HEK293 (cell line): Measurements from ENCODE around the gene MIF4GD.
A peak's percentile ranks its signal among the peaks of the same experiment; 100 is the strongest.

Experiments
- CTCF ChIA-PET: fragments of 350-600 bp; formaldehyde crosslinking; extraction: SDS; loops from one replicate; lab custom pipeline; 2021; ENCODE audit warnings: antibody characterized with exemption; lab: Yijun Ruan, JAX
- POLR2A ChIA-PET: fragments of 300-600 bp; formaldehyde crosslinking; extraction: SDS; loops from one replicate; lab custom pipeline; 2020; ENCODE audit warnings: antibody characterized with exemption, inconsistent platforms; lab: Yijun Ruan, JAX
- H3K27ac ChIP-seq: fragments of 200-500 bp; sonication (Bioruptor generic); 2 replicates; pipeline ENCODE4 v1.5.1; 2014; ENCODE audit warnings: low read depth, low read length, control low read depth, inconsistent platforms; ENCODE audit errors: extremely low read depth
- H3K36me3 ChIP-seq, 2 experiments: fragments of 200-500 bp in 1 of 2; sonication (Bioruptor generic) in 1 of 2; 1 replicate in 1 of 2; 2 replicates in 1 of 2; pipeline ENCODE4 v1.5.1; 2014 to 2017; ENCODE audit warnings: inconsistent platforms in 2 of 2, low read length in 2 of 2; ENCODE audit not compliant: control insufficient read depth in 2 of 2, insufficient read depth in 1 of 2
- H3K4me1 ChIP-seq: fragments of 200-500 bp; sonication (Bioruptor generic); 2 replicates; pipeline ENCODE4 v1.5.1; 2014; ENCODE audit warnings: mild to moderate bottlenecking, low read length, inconsistent platforms; ENCODE audit not compliant: control insufficient read depth, insufficient read depth
- H3K4me3 ChIP-seq: 2 replicates; pipeline ENCODE4 v1.5.1; 2011; ENCODE audit warnings: low read depth, mild to moderate bottlenecking, control low read depth, low read length, moderate library complexity
- H3K9me3 ChIP-seq: fragments of 200-500 bp; sonication (Bioruptor generic); 2 replicates; pipeline ENCODE4 v1.5.1; 2014; ENCODE audit warnings: low read depth, low read length, inconsistent platforms; ENCODE audit not compliant: control insufficient read depth, insufficient read depth
- BCL11B ChIP-seq: fragments of 450-650 bp; formaldehyde crosslinking; IDR thresholded peaks from 2 replicates; pipeline ENCODE4 v1.5.1; 2016; ENCODE audit warnings: low read depth, missing biosample characterization, missing genetic modification characterization
- FEZF1 ChIP-seq: fragments of 450-650 bp; formaldehyde crosslinking; IDR thresholded peaks from 2 replicates; pipeline ENCODE4 v1.5.1; 2016; ENCODE audit warnings: missing biosample characterization, missing genetic modification characterization
- IKZF3 ChIP-seq: fragments of 450-650 bp; IDR thresholded peaks from 2 replicates; pipeline ENCODE4 v1.5.0; 2018; ENCODE audit warnings: missing biosample characterization, mild to moderate bottlenecking, missing genetic modification characterization, moderate library complexity
- REPIN1 ChIP-seq: fragments of 450-650 bp; formaldehyde crosslinking; IDR thresholded peaks from 2 replicates; pipeline ENCODE4 v1.5.1; 2017; ENCODE audit warnings: missing biosample characterization, missing genetic modification characterization, low read depth
- SCRT2 ChIP-seq: fragments of 450-650 bp; formaldehyde crosslinking; IDR thresholded peaks from 2 replicates; pipeline ENCODE4 v1.5.1; 2016; ENCODE audit warnings: missing biosample characterization, missing genetic modification characterization
- SP2 ChIP-seq: fragments of 450-650 bp; formaldehyde crosslinking; IDR thresholded peaks from 2 replicates; pipeline ENCODE4 v1.5.1; 2016; ENCODE audit warnings: missing biosample characterization, missing genetic modification characterization
- SP3 ChIP-seq: fragments of 450-650 bp; formaldehyde crosslinking; IDR thresholded peaks from 2 replicates; pipeline ENCODE4 v1.5.1; 2016; ENCODE audit warnings: missing biosample characterization, missing genetic modification characterization
- ZFP69B ChIP-seq: fragments of 450-650 bp; formaldehyde crosslinking; IDR thresholded peaks from 2 replicates; pipeline ENCODE4 v1.5.1; 2016; ENCODE audit warnings: missing biosample characterization, missing genetic modification characterization
- ZNF169 ChIP-seq: fragments of 450-650 bp; formaldehyde crosslinking; IDR thresholded peaks from 2 replicates; pipeline ENCODE4 v1.5.1; 2016; ENCODE audit warnings: missing biosample characterization, missing genetic modification characterization
- ZNF335 ChIP-seq: fragments of 450-650 bp; formaldehyde crosslinking; conservative IDR thresholded peaks from 2 replicates; pipeline ENCODE4 v1.5.1; 2016; ENCODE audit warnings: missing biosample characterization, missing genetic modification characterization
- ZNF354C ChIP-seq: fragments of 450-650 bp; formaldehyde crosslinking; IDR thresholded peaks from 2 replicates; pipeline ENCODE4 v1.5.1; 2016; ENCODE audit warnings: missing biosample characterization, missing genetic modification characterization, low read depth, borderline replicate concordance
- ZNF404 ChIP-seq: fragments of 450-650 bp; formaldehyde crosslinking; IDR thresholded peaks from 2 replicates; pipeline ENCODE4 v1.5.1; 2017; ENCODE audit warnings: missing biosample characterization, missing genetic modification characterization
- ZNF514 ChIP-seq: fragments of 450-650 bp; formaldehyde crosslinking; IDR thresholded peaks from 2 replicates; pipeline ENCODE4 v1.5.1; 2016; ENCODE audit warnings: missing biosample characterization, missing genetic modification characterization
- ZNF529 ChIP-seq: fragments of 450-650 bp; formaldehyde crosslinking; IDR thresholded peaks from 2 replicates; pipeline ENCODE4 v1.5.1; 2017; ENCODE audit warnings: missing genetic modification characterization, missing biosample characterization; ENCODE audit not compliant: insufficient replicate concordance
- ZNF558 ChIP-seq: fragments of 450-650 bp; formaldehyde crosslinking; IDR thresholded peaks from 2 replicates; pipeline ENCODE4 v1.5.1; 2016; ENCODE audit warnings: missing biosample characterization, missing genetic modification characterization
- ZNF623 ChIP-seq: fragments of 450-650 bp; formaldehyde crosslinking; IDR thresholded peaks from 2 replicates; pipeline ENCODE4 v1.5.1; 2016; ENCODE audit warnings: missing biosample characterization, missing genetic modification characterization
- ZNF629 ChIP-seq: fragments of 450-650 bp; formaldehyde crosslinking; IDR thresholded peaks from 2 replicates; pipeline ENCODE4 v1.5.1; 2017; ENCODE audit warnings: missing biosample characterization, missing genetic modification characterization
- ZNF704 ChIP-seq: fragments of 450-650 bp; formaldehyde crosslinking; IDR thresholded peaks from 2 replicates; pipeline ENCODE4 v1.5.1; 2016; ENCODE audit warnings: missing biosample characterization, missing genetic modification characterization
- ZSCAN18 ChIP-seq: fragments of 450-650 bp; formaldehyde crosslinking; IDR thresholded peaks from 2 replicates; pipeline ENCODE4 v1.5.1; 2016; ENCODE audit warnings: missing biosample characterization, missing genetic modification characterization
- TF ChIP-seq, protein P1 (sequence below): fragments of 450-650 bp; formaldehyde crosslinking; IDR thresholded peaks from 2 replicates; pipeline ENCODE4 v1.5.1; 2017; ENCODE audit warnings: missing biosample characterization, missing genetic modification characterization
- TF ChIP-seq, protein P2 (sequence below): fragments of 450-650 bp; IDR thresholded peaks from 2 replicates; pipeline ENCODE4 v1.5.1; 2018; ENCODE audit warnings: missing biosample characterization, missing genetic modification characterization

MIF4GD gene

DNA sequence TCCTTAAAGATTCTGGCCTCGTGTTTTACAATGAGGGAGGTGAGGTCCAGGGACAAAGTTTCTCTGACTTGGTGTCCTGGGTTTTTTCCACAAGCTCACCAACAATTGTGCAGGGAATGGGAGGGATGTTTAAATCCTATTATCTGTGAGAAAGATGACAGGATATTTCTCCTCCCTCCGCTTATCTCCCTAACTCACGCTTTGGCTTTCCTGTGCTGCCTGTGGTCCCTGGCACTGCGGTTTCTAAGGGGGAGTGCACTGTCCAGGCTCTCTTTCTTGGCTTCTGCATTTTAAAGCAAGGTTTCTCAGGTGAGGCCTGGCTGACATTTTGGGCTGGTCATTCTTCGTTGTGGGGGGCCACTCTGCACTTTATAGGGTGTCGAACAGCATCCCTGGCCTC, 26.0 kb downstream of the MIF4GD start (continued):
- TF ChIP-seq, protein P1, sequence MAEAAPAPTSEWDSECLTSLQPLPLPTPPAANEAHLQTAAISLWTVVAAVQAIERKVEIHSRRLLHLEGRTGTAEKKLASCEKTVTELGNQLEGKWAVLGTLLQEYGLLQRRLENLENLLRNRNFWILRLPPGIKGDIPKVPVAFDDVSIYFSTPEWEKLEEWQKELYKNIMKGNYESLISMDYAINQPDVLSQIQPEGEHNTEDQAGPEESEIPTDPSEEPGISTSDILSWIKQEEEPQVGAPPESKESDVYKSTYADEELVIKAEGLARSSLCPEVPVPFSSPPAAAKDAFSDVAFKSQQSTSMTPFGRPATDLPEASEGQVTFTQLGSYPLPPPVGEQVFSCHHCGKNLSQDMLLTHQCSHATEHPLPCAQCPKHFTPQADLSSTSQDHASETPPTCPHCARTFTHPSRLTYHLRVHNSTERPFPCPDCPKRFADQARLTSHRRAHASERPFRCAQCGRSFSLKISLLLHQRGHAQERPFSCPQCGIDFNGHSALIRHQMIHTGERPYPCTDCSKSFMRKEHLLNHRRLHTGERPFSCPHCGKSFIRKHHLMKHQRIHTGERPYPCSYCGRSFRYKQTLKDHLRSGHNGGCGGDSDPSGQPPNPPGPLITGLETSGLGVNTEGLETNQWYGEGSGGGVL (tag by site-specific recombination): no peak
- TF ChIP-seq SP2: no peak
- TF ChIP-seq ZNF558 (tag by site-specific recombination): no peak
- TF ChIP-seq, all 188 proteins: peak for 0

GRCh38 chr17:75244133-75244866, 26.7 kb downstream of the MIF4GD start:
- H3K36me3 ChIP-seq: peaks cover 14 to 81% of the 10 kb centered on the region in 2 experiments; a peak in 2 of 3 replicates

DNA sequence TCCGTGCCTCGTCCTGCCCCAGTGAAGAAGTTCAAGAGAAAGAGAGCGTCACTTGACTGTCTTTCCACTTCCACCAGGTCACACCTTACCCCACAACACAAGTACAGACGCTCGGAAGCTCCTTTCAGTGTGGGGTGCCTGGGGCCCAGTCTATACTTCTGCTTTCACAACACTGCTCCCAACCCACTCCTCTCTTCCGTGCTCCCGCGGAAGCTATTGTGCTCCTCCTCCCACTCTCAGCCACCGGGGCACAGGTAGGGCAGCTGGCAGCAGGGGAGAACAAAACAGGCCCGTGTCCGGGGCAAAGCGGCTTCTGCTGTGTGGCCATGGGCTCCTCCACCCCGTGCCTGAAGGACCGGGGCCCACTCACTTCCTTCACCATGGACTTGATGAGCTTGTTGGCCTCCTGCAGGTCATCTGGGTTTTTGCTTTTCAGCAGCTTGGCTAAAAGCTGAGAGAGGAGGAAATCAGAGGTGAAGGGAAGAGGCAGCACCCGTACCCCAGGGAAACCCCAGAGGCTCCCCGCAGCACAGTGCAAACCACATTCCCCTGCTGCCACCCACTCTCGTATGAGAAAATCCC, 28.5 kb downstream of the MIF4GD start:
- no peak overlapping the region for H3K4me3 ChIP-seq
- peaks cover 20 to 95% of the 10 kb centered on the region in 2 experiments for H3K36me3 ChIP-seq
- H3K27ac ChIP-seq: no peak overlapping the region
- TF ChIP-seq ZNF514 (tag by site-specific recombination): no peak
- TF ChIP-seq ZNF623: no peak
- peak; percentile 51; the same call in 1 of the 2 replicates for TF ChIP-seq ZFP69B (tag by site-specific recombination)
- ChIA-PET POLR2A (no interaction called here), CTCF (interaction anchor here (0.5 to 7.4 kb wide), 6 partner anchors 18 to 180 kb away, joined by 3 to 74 read pairs (median 20); partner anchors contain the start of genes GGA3, MIF4GD and MRPS7)
- no peaks in the 10 kb centered on the region for H3K4me1 ChIP-seq
- H3K9me3 ChIP-seq: no peaks in the 10 kb centered on the region

More at GRCh38 chr17:75244133-75244866, 26.7 kb downstream of the MIF4GD start:
- Histone ChIP-seq H3K27ac (no peak overlapping the region), H3K4me3 (no peak overlapping the region), H3K9me3 (no peaks in the 10 kb centered on the region)
- CTCF ChIA-PET: interaction anchor here (0.5 to 2.7 kb wide), 6 partner anchors 8 to 202 kb away, joined by 3 to 11 read pairs (median 3); partner anchors contain the start of genes GGA3 and MRPS7
- POLR2A ChIA-PET: no interaction called here
- TF ChIP-seq SCRT2 (tag by site-specific recombination) (no peak), FEZF1 (tag by site-specific recombination) (no peak), ZNF629 (tag by site-specific recombination) (no peak)
- TF ChIP-seq, protein P2, sequence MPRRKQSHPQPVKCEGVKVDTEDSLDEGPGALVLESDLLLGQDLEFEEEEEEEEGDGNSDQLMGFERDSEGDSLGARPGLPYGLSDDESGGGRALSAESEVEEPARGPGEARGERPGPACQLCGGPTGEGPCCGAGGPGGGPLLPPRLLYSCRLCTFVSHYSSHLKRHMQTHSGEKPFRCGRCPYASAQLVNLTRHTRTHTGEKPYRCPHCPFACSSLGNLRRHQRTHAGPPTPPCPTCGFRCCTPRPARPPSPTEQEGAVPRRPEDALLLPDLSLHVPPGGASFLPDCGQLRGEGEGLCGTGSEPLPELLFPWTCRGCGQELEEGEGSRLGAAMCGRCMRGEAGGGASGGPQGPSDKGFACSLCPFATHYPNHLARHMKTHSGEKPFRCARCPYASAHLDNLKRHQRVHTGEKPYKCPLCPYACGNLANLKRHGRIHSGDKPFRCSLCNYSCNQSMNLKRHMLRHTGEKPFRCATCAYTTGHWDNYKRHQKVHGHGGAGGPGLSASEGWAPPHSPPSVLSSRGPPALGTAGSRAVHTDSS (tag by site-specific recombination): no peak
- TF ChIP-seq, all 188 proteins: peak for 0
- H3K4me1 ChIP-seq: no peaks in the 10 kb centered on the region

- ChIA-PET CTCF (interaction anchor here (0.5 to 7.4 kb wide), 9 partner anchors 7 to 170 kb away, joined by 3 to 74 read pairs (median 30); partner anchors contain the start of genes GGA3, MIF4GD and MRPS7), POLR2A (no interaction called here)
- no peaks in the 10 kb centered on the region for H3K4me1 ChIP-seq
Observed at GRCh38 chr17:75241996-75242460, 29.0 kb downstream of the MIF4GD start.

More at GRCh38 chr17:75241996-75242460, 29.0 kb downstream of the MIF4GD start:
- Histone ChIP-seq H3K4me3 (no peak overlapping the region), H3K27ac (no peak overlapping the region), H3K9me3 (no peaks in the 10 kb centered on the region), H3K36me3 (peaks cover 25 to 98% of the 10 kb centered on the region in 2 experiments)
- TF ChIP-seq ZNF354C (tag by site-specific recombination) (no peak), ZSCAN18 (tag by site-specific recombination) (no peak), ZNF169 (tag by site-specific recombination) (no peak), ZNF335 (tag by site-specific recombination) (no peak), ZNF404 (no peak), ZNF704 (no peak), REPIN1 (no peak), IKZF3 (tag by site-specific recombination) (no peak), SP3 (tag by site-specific recombination) (no peak), BCL11B (no peak), ZNF529 (no peak)
